Measurements from ENCODE around the gene METRNL.
"Not testable (repeated sequence)": the region's sequence is repeated elsewhere in the genome, so short reads cannot be mapped to it uniquely, and the experiment has no call there.

Gene METRNL

DNA sequence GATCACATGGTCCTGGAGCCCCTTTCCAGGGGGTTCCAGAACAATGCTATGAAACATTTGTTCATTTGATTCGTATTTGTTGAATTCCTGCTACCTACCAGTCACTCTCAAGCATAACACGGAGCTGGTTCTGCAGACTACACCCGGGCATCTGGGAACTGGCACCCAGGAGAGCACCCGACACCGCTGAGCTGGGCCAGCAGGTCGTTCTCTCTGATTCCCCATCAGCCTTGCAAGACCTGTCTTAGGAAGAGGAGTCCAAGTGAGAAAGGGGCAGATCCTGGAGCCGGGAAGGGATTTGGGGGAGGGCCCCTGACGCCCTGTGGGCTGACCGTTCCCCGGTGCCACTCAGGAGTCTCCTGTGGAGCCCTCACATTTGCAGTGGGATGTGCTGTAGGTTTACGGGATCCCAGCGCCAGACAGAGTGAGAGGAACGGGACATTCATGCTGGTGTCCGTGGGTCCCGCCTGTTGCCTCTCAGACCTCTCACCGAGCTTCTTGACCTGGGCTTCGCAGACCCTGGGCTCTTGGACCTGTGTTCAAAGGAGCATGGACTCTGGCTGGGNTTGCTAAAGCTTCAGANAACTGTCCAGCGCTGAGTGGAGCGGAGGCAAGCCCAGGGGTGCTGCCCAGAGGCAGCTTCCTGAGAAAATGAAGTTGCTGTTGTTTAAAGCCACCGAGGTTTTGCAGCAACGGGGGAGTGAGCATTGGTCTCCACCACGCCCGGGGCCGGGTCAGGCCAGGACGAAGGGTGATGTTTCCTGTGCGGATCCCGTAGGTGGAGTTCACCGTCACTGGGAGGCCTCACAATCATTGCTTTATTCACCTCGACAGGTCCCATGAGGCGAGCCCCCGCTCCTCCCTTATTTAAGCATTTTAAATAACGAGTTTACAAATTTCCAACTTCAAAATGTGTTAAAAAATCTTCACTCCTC, 49.2 kb downstream of the METRNL start:
- no peak overlapping the region for H3K9ac ChIP-seq (ENCODE audit: low read depth, low read length)
- H3K9me3 ChIP-seq (ENCODE audit: control insufficient read depth, insufficient read depth, low read length): no peaks in the 10 kb centered on the region
- no peak overlapping the region for H3K27ac ChIP-seq (ENCODE audit: low read depth, low read length)
- H3K36me3 ChIP-seq (ENCODE audit: control insufficient read depth, insufficient read depth, low read length): no peaks in the 10 kb centered on the region
- no peaks in the 10 kb centered on the region for H3K27me3 ChIP-seq (ENCODE audit: control insufficient read depth, insufficient read depth, low read length)
- H3K4me3 ChIP-seq (ENCODE audit: low read depth, low read length): no peak overlapping the region
- no peaks in the 10 kb centered on the region for H3K4me1 ChIP-seq (ENCODE audit: control insufficient read depth, insufficient read depth, low read length)

DNA sequence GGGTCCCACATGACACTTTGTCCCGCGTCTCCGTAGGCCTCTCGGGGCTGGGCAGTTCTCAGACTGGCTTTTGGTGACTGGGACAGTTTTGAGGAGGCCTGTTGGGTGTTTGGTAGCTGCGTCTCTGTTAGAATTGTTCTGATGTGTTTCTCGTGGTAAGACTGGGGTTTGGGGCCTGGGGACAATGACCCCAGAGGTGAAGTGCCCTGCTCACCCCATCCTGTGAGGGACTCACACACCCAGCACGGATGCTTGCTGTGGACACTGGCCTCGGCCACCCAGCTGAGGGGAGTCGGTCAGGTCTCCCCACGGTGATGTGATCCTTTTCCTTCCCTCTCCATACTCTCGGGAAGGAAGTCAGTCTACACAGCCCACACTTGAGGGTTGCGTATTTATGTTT, 50.3 kb downstream of the METRNL start:
- Histone ChIP-seq H3K4me1 (ENCODE audit: control insufficient read depth, insufficient read depth, low read length) (no peaks in the 10 kb centered on the region), H3K9me3 (ENCODE audit: control insufficient read depth, insufficient read depth, low read length) (no peaks in the 10 kb centered on the region), H3K9ac (ENCODE audit: low read depth, low read length) (no peak overlapping the region), H3K36me3 (ENCODE audit: control insufficient read depth, insufficient read depth, low read length) (no peaks in the 10 kb centered on the region), H3K27ac (ENCODE audit: low read depth, low read length) (no peak overlapping the region), H3K27me3 (ENCODE audit: control insufficient read depth, insufficient read depth, low read length) (no peaks in the 10 kb centered on the region), H3K4me3 (ENCODE audit: low read depth, low read length) (no peak overlapping the region)

- H3K9me3 ChIP-seq (ENCODE audit: control insufficient read depth, insufficient read depth, low read length): no peaks in the 10 kb centered on the region
Measured at GRCh38 chr17:83131401-83132011, 52.1 kb downstream of the METRNL start.

DNA sequence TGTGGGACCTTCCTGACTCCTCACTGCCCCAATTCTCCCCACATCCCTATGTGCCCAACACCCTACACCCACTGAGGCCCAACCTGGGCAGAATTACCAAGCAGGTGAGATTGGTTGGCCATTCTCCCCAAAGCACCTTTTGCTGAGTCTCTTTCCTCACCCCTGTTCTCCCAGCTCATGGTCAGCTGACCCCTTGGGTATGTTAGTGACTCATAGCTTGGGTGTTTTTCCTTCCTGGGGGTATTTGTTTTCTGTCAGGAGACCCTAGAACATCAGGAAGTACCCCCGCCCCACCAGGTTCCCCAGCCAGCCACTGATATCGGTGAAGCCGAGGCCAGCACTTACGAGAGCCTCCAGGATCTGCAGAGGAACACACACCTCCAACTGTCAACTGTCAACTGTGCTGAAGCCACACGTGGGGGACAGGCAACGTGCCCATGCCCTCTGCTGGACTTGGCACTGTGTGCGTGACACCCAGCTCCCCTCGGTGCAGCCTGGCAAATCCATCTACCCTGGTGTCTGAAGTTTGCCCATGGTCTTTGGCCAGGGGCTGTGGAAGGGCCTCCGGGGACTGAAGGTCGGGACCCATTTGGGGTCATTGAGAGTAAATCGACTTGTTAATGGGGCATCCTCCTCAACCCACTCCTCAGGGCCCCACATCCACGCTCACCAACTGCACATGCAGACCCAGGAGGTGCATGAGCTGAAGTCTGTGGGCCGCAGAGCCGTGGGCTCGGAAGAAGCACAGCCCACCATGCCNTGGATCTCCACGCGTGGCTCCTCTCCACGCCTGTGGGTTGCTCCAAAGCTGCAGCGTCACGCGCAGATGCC, 53.1 kb downstream of the METRNL start:
- Histone ChIP-seq H3K9me3 (ENCODE audit: control insufficient read depth, insufficient read depth, low read length) (no peaks in the 10 kb centered on the region), H3K27ac (ENCODE audit: low read depth, low read length) (no peak overlapping the region), H3K27me3 (ENCODE audit: control insufficient read depth, insufficient read depth, low read length) (no peaks in the 10 kb centered on the region), H3K4me3 (ENCODE audit: low read depth, low read length) (no peak overlapping the region), H3K4me1 (ENCODE audit: control insufficient read depth, insufficient read depth, low read length) (no peaks in the 10 kb centered on the region), H3K9ac (ENCODE audit: low read depth, low read length) (no peak overlapping the region), H3K36me3 (ENCODE audit: control insufficient read depth, insufficient read depth, low read length) (no peaks in the 10 kb centered on the region)

More at GRCh38 chr17:83131401-83132011, 52.1 kb downstream of the METRNL start:
- no peak overlapping the region for H3K9ac ChIP-seq (ENCODE audit: low read depth, low read length)
- no peaks in the 10 kb centered on the region for H3K27me3 ChIP-seq (ENCODE audit: control insufficient read depth, insufficient read depth, low read length)
- H3K4me1 ChIP-seq (ENCODE audit: control insufficient read depth, insufficient read depth, low read length): no peaks in the 10 kb centered on the region
- no peak overlapping the region for H3K27ac ChIP-seq (ENCODE audit: low read depth, low read length)
- no peaks in the 10 kb centered on the region for H3K36me3 ChIP-seq (ENCODE audit: control insufficient read depth, insufficient read depth, low read length)
- no peak overlapping the region for H3K4me3 ChIP-seq (ENCODE audit: low read depth, low read length)

GRCh38 chr17:83133302-83134121, 54.1 kb downstream of the METRNL start:
- Histone ChIP-seq H3K27ac (ENCODE audit: low read depth, low read length) (no peak overlapping the region), H3K9ac (ENCODE audit: low read depth, low read length) (no peak overlapping the region), H3K4me3 (ENCODE audit: low read depth, low read length) (no peak overlapping the region), H3K9me3 (ENCODE audit: control insufficient read depth, insufficient read depth, low read length) (no peaks in the 10 kb centered on the region), H3K27me3 (ENCODE audit: control insufficient read depth, insufficient read depth, low read length) (no peaks in the 10 kb centered on the region), H3K36me3 (ENCODE audit: control insufficient read depth, insufficient read depth, low read length) (no peaks in the 10 kb centered on the region), H3K4me1 (ENCODE audit: control insufficient read depth, insufficient read depth, low read length) (no peaks in the 10 kb centered on the region)

- not testable (repeated sequence) for H3K9me3 ChIP-seq (ENCODE audit: control insufficient read depth, insufficient read depth, low read length); H3K4me1 ChIP-seq (ENCODE audit: control insufficient read depth, insufficient read depth, low read length); H3K27me3 ChIP-seq (ENCODE audit: control insufficient read depth, insufficient read depth, low read length); H3K27ac ChIP-seq (ENCODE audit: low read depth, low read length); H3K36me3 ChIP-seq (ENCODE audit: control insufficient read depth, insufficient read depth, low read length); H3K9ac ChIP-seq (ENCODE audit: low read depth, low read length); H3K4me3 ChIP-seq (ENCODE audit: low read depth, low read length)
Measured at GRCh38 chr17:83134456-83134855, 55.0 kb downstream of the METRNL start.

DNA sequence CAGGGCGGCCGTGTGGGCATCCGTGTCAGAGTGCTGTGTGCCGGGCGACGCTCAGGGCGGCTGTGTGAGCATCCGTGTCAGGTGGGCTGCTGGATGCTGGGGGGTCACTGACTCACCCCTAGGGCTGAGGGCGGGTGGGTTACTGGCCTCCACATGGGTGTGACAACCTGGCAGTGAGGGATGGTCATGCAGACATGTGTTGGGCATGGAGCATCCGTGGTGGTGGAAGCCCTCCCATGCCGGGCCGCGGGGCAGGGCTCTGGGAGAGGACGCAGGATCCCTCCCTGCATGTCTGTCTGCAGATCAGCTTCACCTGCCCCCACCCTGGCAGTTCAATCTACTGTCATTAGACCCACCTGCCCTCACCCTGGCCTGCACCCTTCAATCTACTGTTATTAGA, 56.3 kb downstream of the METRNL start:
- Histone ChIP-seq H3K27me3 (ENCODE audit: control insufficient read depth, insufficient read depth, low read length) (no peaks in the 10 kb centered on the region), H3K9me3 (ENCODE audit: control insufficient read depth, insufficient read depth, low read length) (no peaks in the 10 kb centered on the region), H3K4me1 (ENCODE audit: control insufficient read depth, insufficient read depth, low read length) (no peaks in the 10 kb centered on the region), H3K27ac (ENCODE audit: low read depth, low read length) (no peak overlapping the region), H3K4me3 (ENCODE audit: low read depth, low read length) (no peak overlapping the region), H3K36me3 (ENCODE audit: control insufficient read depth, insufficient read depth, low read length) (no peaks in the 10 kb centered on the region), H3K9ac (ENCODE audit: low read depth, low read length) (no peak overlapping the region)

GRCh38 chr17:83136156-83136555, 56.7 kb downstream of the METRNL start:
- Histone ChIP-seq H3K9me3 (ENCODE audit: control insufficient read depth, insufficient read depth, low read length) (no peaks in the 10 kb centered on the region), H3K4me3 (ENCODE audit: low read depth, low read length) (no peak overlapping the region), H3K27ac (ENCODE audit: low read depth, low read length) (no peak overlapping the region), H3K36me3 (ENCODE audit: control insufficient read depth, insufficient read depth, low read length) (no peaks in the 10 kb centered on the region), H3K27me3 (ENCODE audit: control insufficient read depth, insufficient read depth, low read length) (no peaks in the 10 kb centered on the region), H3K9ac (ENCODE audit: low read depth, low read length) (no peak overlapping the region), H3K4me1 (ENCODE audit: control insufficient read depth, insufficient read depth, low read length) (no peaks in the 10 kb centered on the region)

DNA sequence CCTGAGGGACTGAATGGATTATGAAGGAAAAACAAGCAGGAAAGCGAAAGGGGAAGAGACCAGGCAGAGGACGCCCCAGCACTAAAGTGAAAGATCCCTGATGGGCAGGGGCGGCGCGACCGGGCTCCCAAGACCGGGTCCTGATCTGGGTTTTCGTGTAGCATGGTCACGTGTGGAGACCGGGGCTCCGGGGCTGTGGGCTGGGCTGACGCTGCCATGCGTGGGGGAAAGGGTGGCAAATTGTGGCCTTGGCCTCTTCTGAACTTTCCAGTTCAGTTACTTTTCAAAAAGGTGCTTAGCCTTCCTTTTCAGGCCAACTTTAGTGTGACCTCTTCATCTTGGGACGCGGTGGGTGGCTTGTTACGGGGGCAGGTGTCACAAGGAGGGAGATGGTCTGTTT, 57.5 kb downstream of the METRNL start:
- H3K36me3 ChIP-seq (ENCODE audit: control insufficient read depth, insufficient read depth, low read length): no peaks in the 10 kb centered on the region
- H3K9ac ChIP-seq (ENCODE audit: low read depth, low read length): no peak overlapping the region
- peaks cover under 1% of the 10 kb centered on the region for H3K9me3 ChIP-seq (ENCODE audit: control insufficient read depth, insufficient read depth, low read length)
- H3K27me3 ChIP-seq (ENCODE audit: control insufficient read depth, insufficient read depth, low read length): no peaks in the 10 kb centered on the region
- H3K4me3 ChIP-seq (ENCODE audit: low read depth, low read length): no peak overlapping the region
- H3K27ac ChIP-seq (ENCODE audit: low read depth, low read length): no peak overlapping the region
- no peaks in the 10 kb centered on the region for H3K4me1 ChIP-seq (ENCODE audit: control insufficient read depth, insufficient read depth, low read length)

- H3K36me3 ChIP-seq (ENCODE audit: control insufficient read depth, insufficient read depth, low read length): no peaks in the 10 kb centered on the region
- no peak overlapping the region for H3K4me3 ChIP-seq (ENCODE audit: low read depth, low read length)
- no peaks in the 10 kb centered on the region for H3K4me1 ChIP-seq (ENCODE audit: control insufficient read depth, insufficient read depth, low read length)
- H3K9me3 ChIP-seq (ENCODE audit: control insufficient read depth, insufficient read depth, low read length): peaks cover 7% of the 10 kb centered on the region
- H3K27ac ChIP-seq (ENCODE audit: low read depth, low read length): no peak overlapping the region
- no peak overlapping the region for H3K9ac ChIP-seq (ENCODE audit: low read depth, low read length)
- H3K27me3 ChIP-seq (ENCODE audit: control insufficient read depth, insufficient read depth, low read length): no peaks in the 10 kb centered on the region
Measured at GRCh38 chr17:83137523-83137922, 58.1 kb downstream of the METRNL start.
